ENCODE results near the gene ADCYAP1R1.

The ADCYAP1R1 gene

GRCh38 chr7:31017032-31017675 lies 35.0 kb upstream of the ADCYAP1R1 start:
- DNase-seq (ENCODE audit: extremely low read depth, low read depth), result no peak
- TF ChIP-seq CTCF (IDR thresholded peaks at IDR 0.05; ENCODE audit: low read depth, low read length), result no peak

GRCh38 chr7:31017721-31018120 lies 34.4 kb upstream of the ADCYAP1R1 start:
- DNase-seq (ENCODE audit: extremely low read depth, low read depth), result no peak
- TF ChIP-seq CTCF (IDR thresholded peaks at IDR 0.05; ENCODE audit: low read depth, low read length), result no peak

GRCh38 chr7:31019509-31019908 lies 32.6 kb upstream of the ADCYAP1R1 start:
- no peak for DNase-seq (ENCODE audit: extremely low read depth, low read depth)
- TF ChIP-seq CTCF (IDR thresholded peaks at IDR 0.05; ENCODE audit: low read depth, low read length), result no peak

- no peak for TF ChIP-seq CTCF (IDR thresholded peaks at IDR 0.05; ENCODE audit: low read depth, low read length)
- DNase-seq (ENCODE audit: extremely low read depth, low read depth), result no peak
Observed at GRCh38 chr7:31020161-31020560, 31.9 kb upstream of the ADCYAP1R1 start.

- TF ChIP-seq CTCF (IDR thresholded peaks at IDR 0.05; ENCODE audit: low read depth, low read length), result no peak
- no peak for DNase-seq (ENCODE audit: extremely low read depth, low read depth)
Observed at GRCh38 chr7:31020652-31021051, 31.5 kb upstream of the ADCYAP1R1 start.

- DNase-seq (ENCODE audit: extremely low read depth, low read depth), result no peak
- TF ChIP-seq CTCF (IDR thresholded peaks at IDR 0.05; ENCODE audit: low read depth, low read length), result no peak
Observed at GRCh38 chr7:31022117-31022516, 30.0 kb upstream of the ADCYAP1R1 start.

GRCh38 chr7:31022726-31023125 lies 29.4 kb upstream of the ADCYAP1R1 start:
- no peak for TF ChIP-seq CTCF (IDR thresholded peaks at IDR 0.05; ENCODE audit: low read depth, low read length)

More at GRCh38 chr7:31022726-31023125, 29.4 kb upstream of the ADCYAP1R1 start:
- no peak for DNase-seq (ENCODE audit: extremely low read depth, low read depth)
